Keratinocyte (primary cell): Measurements from ENCODE around the gene CLCNKB. TPM values are rescaled to one million over a fixed set of nuclear protein-coding genes. Genes with fewer than 3 reads are reported as not detected.
"Not testable (repeated sequence)": the region's sequence is repeated elsewhere in the genome, so short reads cannot be mapped to it uniquely, and the experiment has no call there.

Source experiments
- DNase-seq: peaks from one replicate; pipeline ENCODE4 v3.0.0-alpha.2; 2011; ENCODE audit warnings: low read depth, missing footprints, low spot score
- FAIRE-seq: peaks from 2 replicates; lab custom pipeline; 2011; peaks lifted over from hg19 to GRCh38; lab: Jason Lieb, UNC
- H2AFZ ChIP-seq: 2 replicates; pipeline ENCODE4 v1.6.0; 2012; ENCODE audit warnings: low read length, control low read depth, inconsistent platforms; ENCODE audit not compliant: control insufficient read depth
- H3K27ac ChIP-seq: 2 replicates; pipeline ENCODE4 v1.5.1; 2011; ENCODE audit warnings: low read length; ENCODE audit not compliant: control insufficient read depth, insufficient read depth
- H3K27me3 ChIP-seq: 3 replicates; pipeline ENCODE4 v1.6.0; 2011; ENCODE audit warnings: low read length; ENCODE audit not compliant: control insufficient read depth, insufficient read depth; ENCODE audit errors: extremely low read depth
- H3K36me3 ChIP-seq, 2 experiments: 2 replicates in 1 of 2; 3 replicates in 1 of 2; pipeline ENCODE4 v1.5.1; 2011; ENCODE audit warnings: low read length in 2 of 2, mild to moderate bottlenecking in 1 of 2; ENCODE audit not compliant: control insufficient read depth in 2 of 2, insufficient read depth in 2 of 2; ENCODE audit errors: extremely low read depth in 1 of 2
- H3K4me1 ChIP-seq: 3 replicates; pipeline ENCODE4 v1.5.1; 2011; ENCODE audit warnings: low read length; ENCODE audit not compliant: control insufficient read depth, insufficient read depth; ENCODE audit errors: extremely low read depth
- H3K4me2 ChIP-seq: 3 replicates; pipeline ENCODE4 v1.6.0; 2011; ENCODE audit warnings: low read depth, low read length; ENCODE audit not compliant: control insufficient read depth, insufficient read depth; ENCODE audit errors: extremely low read depth
- H3K4me3 ChIP-seq, 3 experiments: fragments of 200-600 bp in 1 of 3; sonication (generic) in 1 of 3; 2 replicates in 2 of 3; 3 replicates in 1 of 3; pipeline ENCODE4 v1.5.1; 2011 to 2016; ENCODE audit warnings: low read length in 3 of 3, mild to moderate bottlenecking in 3 of 3, control low read depth in 2 of 3, inconsistent platforms in 1 of 3, low read depth in 1 of 3, mixed read lengths in 1 of 3, mixed run types in 1 of 3, moderate library complexity in 1 of 3; ENCODE audit not compliant: control insufficient read depth in 2 of 3, insufficient read depth in 2 of 3; ENCODE audit errors: extremely low read depth in 1 of 3
- H3K79me2 ChIP-seq: 2 replicates; pipeline ENCODE4 v1.6.0; 2012; ENCODE audit warnings: low read length; ENCODE audit not compliant: control insufficient read depth, insufficient read depth
- H3K9ac ChIP-seq: 3 replicates; pipeline ENCODE4 v1.6.0; 2011; ENCODE audit warnings: low read length; ENCODE audit not compliant: control insufficient read depth, insufficient read depth; ENCODE audit errors: extremely low read depth
- H3K9me1 ChIP-seq: 3 replicates; pipeline ENCODE4 v1.6.0; 2011; ENCODE audit warnings: low read length; ENCODE audit not compliant: control insufficient read depth, insufficient read depth; ENCODE audit errors: extremely low read depth
- H3K9me3 ChIP-seq: 2 replicates; pipeline ENCODE4 v1.5.1; 2012; ENCODE audit warnings: low read depth, low read length; ENCODE audit not compliant: control insufficient read depth
- H4K20me1 ChIP-seq: 3 replicates; pipeline ENCODE4 v1.6.0; 2011; ENCODE audit warnings: low read length; ENCODE audit not compliant: control insufficient read depth, insufficient read depth; ENCODE audit errors: extremely low read depth
- CTCF ChIP-seq, 3 experiments: IDR thresholded peaks in 1 of 3; conservative IDR thresholded peaks in 1 of 3; optimal IDR thresholded peaks in 1 of 3; 2 replicates in 2 of 3; 3 replicates in 1 of 3; pipeline versions ENCODE3 to v1.5.1; 2011; ENCODE audit warnings: low read length in 3 of 3, mild to moderate bottlenecking in 3 of 3, moderate library complexity in 2 of 3, control low read depth in 1 of 3, inconsistent platforms in 1 of 3; ENCODE audit not compliant: insufficient read depth in 2 of 3; ENCODE audit errors: extremely low read depth in 1 of 3
- EZH2 ChIP-seq: IDR thresholded peaks from one replicate; pipeline ENCODE4 v1.6.1; 2012; ENCODE audit warnings: inconsistent platforms, mild to moderate bottlenecking, low read length, moderate library complexity
- dilution Hi-C: fragments of 300-500 bp; cut with MboI; formaldehyde crosslinking; loops from one replicate; pipeline ENCODE4 v1.7.0; 2020; ENCODE audit warnings: low sequenced_read_pairs; ENCODE audit not compliant: extremely low pct_ligation_motif_present
- polyA plus RNA-seq, 5 experiments: library from polyadenylated mRNA; depleted of rRNA in 3 of 5; stranded (reverse) in 3 of 5; stranded (forward) in 1 of 5; unstranded in 1 of 5; fragments of >200 nt; gene quantifications; 1 replicate in 1 of 5; 2 replicates in 3 of 5; 3 replicates in 1 of 5; pipeline versions ENCODE4 v1.2.1 to v1.2.3, GENCODE V29; 2011 to 2012; ENCODE audit warnings: missing spikeins in 2 of 5, low read depth in 1 of 5, low replicate concordance in 1 of 5

The CLCNKB gene
- polyA plus RNA-seq, 1 donor (not counting 4 experiments of a cell fraction or from before 2014, with no cell fraction given), result not detected

- H3K4me2 ChIP-seq, result no peak overlapping the region
- no peaks in the 10 kb centered on the region for H3K79me2 ChIP-seq
- H4K20me1 ChIP-seq, result no peaks in the 10 kb centered on the region
- FAIRE-seq, result no peak
- H3K4me3 ChIP-seq, result no peak overlapping the region
- peaks cover 12% of the 10 kb centered on the region for H3K27me3 ChIP-seq
- no peaks in the 10 kb centered on the region for H3K9me1 ChIP-seq
- DNase-seq, result no peak
- no peaks in the 10 kb centered on the region for H3K9me3 ChIP-seq
- no peak overlapping the region for H3K9ac ChIP-seq
- no peak overlapping the region for H2AFZ ChIP-seq
- TF ChIP-seq EZH2, result no peak
- TF ChIP-seq CTCF (optimal IDR thresholded peaks at IDR 0.05 in 1 of 3, IDR thresholded peaks at IDR 0.05 in 1 of 3, conservative IDR thresholded peaks at IDR 0.05 in 1 of 3; ENCODE audit: extremely low read depth in 1 of 3, insufficient read depth in 2 of 3, low read length in 3 of 3), result no peak
- dilution Hi-C loops, result no loop called here
- no peaks in the 10 kb centered on the region for H3K4me1 ChIP-seq
- H3K36me3 ChIP-seq, result no peaks in the 10 kb centered on the region
- no peak overlapping the region for H3K27ac ChIP-seq
These were observed 16.7 kb upstream of the CLCNKB start for GRCh38 chr1:16026723-16027484.

GRCh38 chr1:16028237-16029002, 15.2 kb upstream of the CLCNKB start:
- Histone ChIP-seq H3K79me2 (no peaks in the 10 kb centered on the region), H3K9me1 (no peaks in the 10 kb centered on the region), H3K4me1 (no peaks in the 10 kb centered on the region), H2AFZ (no peak overlapping the region), H4K20me1 (no peaks in the 10 kb centered on the region), H3K9ac (no peak overlapping the region), H3K4me3 (no peak overlapping the region), H3K9me3 (no peaks in the 10 kb centered on the region), H3K27me3 (peaks cover 12% of the 10 kb centered on the region), H3K4me2 (no peak overlapping the region), H3K36me3 (no peaks in the 10 kb centered on the region), H3K27ac (no peak overlapping the region)
- no peak for TF ChIP-seq CTCF (optimal IDR thresholded peaks at IDR 0.05 in 1 of 3, IDR thresholded peaks at IDR 0.05 in 1 of 3, conservative IDR thresholded peaks at IDR 0.05 in 1 of 3; ENCODE audit: extremely low read depth in 1 of 3, insufficient read depth in 2 of 3, low read length in 3 of 3)
- no peak for TF ChIP-seq EZH2
- DNase-seq (no peak), FAIRE-seq (no peak)
- dilution Hi-C loops, result no loop called here

GRCh38 chr1:16029003-16029268, 14.6 kb upstream of the CLCNKB start:
- DNase-seq, H3K9me3 ChIP-seq, H3K79me2 ChIP-seq, H4K20me1 ChIP-seq, H3K27ac ChIP-seq, H3K4me3 ChIP-seq, H3K4me2 ChIP-seq, H2AFZ ChIP-seq, FAIRE-seq, H3K9me1 ChIP-seq, dilution Hi-C loops, H3K9ac ChIP-seq, H3K4me1 ChIP-seq, H3K36me3 ChIP-seq: not testable (repeated sequence)
- peaks cover 12% of the 10 kb centered on the region for H3K27me3 ChIP-seq
